Activated B cell treated with CpG ODN at 0.5 μM for 24 hours (primary cell): ENCODE data around the gene PLEKHH3. TPM values are rescaled to one million over a fixed set of nuclear protein-coding genes. Genes with fewer than 3 reads are reported as not detected.

Experiments used
- ATAC-seq: fragments of 200-7000 bp; cut with Tn5 transposase; one replicate; pipeline ENCODE4 v1.10.0; 2021; ENCODE audit warnings: low read depth, mild to moderate bottlenecking, moderate library complexity
- CTCF ChIA-PET: fragments of 350-600 bp; sonication (Branson Sonifier 250); formaldehyde crosslinking; loops from one replicate; lab custom pipeline; 2021; ENCODE audit warnings: antibody characterized with exemption; lab: Charles Lee
- POLR2A ChIA-PET: fragments of 350-600 bp; sonication (Branson Sonifier 250); formaldehyde crosslinking; loops from one replicate; lab custom pipeline; 2021; ENCODE audit warnings: antibody characterized with exemption; lab: Charles Lee
- DNase-seq: peaks from one replicate; pipeline ENCODE4 v3.0.0; 2022
- H3K27ac Mint-ChIP-seq: one replicate; pipeline ENCODE4 v1.8.0; 2020; ENCODE audit warnings: mixed read lengths
- H3K27me3 Mint-ChIP-seq: one replicate; pipeline ENCODE4 v1.8.0; 2021; ENCODE audit warnings: mixed read lengths
- H3K36me3 Mint-ChIP-seq: one replicate; pipeline ENCODE4 v1.8.0; 2021; ENCODE audit warnings: low read depth, mixed read lengths
- H3K4me1 Mint-ChIP-seq: one replicate; pipeline ENCODE4 v1.8.0; 2021; ENCODE audit warnings: mixed read lengths
- H3K4me3 Mint-ChIP-seq: one replicate; pipeline ENCODE4 v1.8.0; 2020; ENCODE audit warnings: mild to moderate bottlenecking, mixed read lengths
- H3K9me3 Mint-ChIP-seq: one replicate; pipeline ENCODE4 v1.8.0; 2020; ENCODE audit warnings: mixed read lengths
- CTCF ChIP-seq: fragments of 200-600 bp; IDR thresholded peaks from one replicate; pipeline ENCODE4 v1.8.0; 2022; ENCODE audit warnings: antibody characterized with exemption, mild to moderate bottlenecking
- intact Hi-C: fragments of 100-400 bp; cut with micrococcal nuclease; formaldehyde crosslinking; loops from one replicate; pipeline ENCODE4 v1.15.1; 2024
- total RNA-seq: library from RNA; stranded (reverse); gene quantifications from 2 replicates; pipeline ENCODE4 v1.2.3, GENCODE V29; 2022

The PLEKHH3 gene
- total RNA-seq, 1 donor from 2014 or later, result 0.80 TPM

DNA sequence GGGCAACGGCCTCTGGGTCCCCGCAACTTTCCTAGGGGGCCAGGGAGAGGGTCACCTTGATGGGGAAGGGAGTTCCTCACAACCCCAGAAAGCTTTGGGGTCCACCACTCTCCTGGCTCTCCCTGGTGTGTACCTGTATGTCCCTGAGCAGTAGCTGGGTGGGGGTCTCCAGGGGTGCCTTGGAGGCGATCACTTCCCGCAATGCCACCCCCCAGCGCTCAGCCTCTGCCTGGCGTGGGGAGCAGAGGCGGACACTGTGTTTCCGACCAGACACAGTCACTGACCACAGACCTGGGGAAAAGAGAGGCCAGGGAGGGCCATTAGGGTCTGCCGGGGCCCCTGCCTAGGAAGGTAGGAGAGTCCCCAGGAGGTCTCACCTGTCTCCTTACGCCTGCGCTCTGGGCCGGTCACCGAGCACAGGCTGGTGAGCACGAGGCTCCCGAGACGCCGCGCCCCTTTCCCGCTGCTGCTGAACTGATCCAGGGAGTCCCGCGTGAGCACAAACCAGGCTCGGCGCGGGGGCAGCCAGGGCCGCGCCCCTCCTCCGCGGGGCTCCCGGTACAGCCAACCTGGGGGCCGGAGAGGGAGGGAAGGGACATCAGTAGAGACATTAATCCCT lies 3.4 kb downstream of the PLEKHH3 start:
- Mint-ChIP-seq H3K4me3 (no peak overlapping the region), H3K27ac (no peak overlapping the region), H3K4me1 (peaks cover 50% of the 10 kb centered on the region), H3K27me3 (peaks cover 12% of the 10 kb centered on the region), H3K36me3 (no peaks in the 10 kb centered on the region), H3K9me3 (no peaks in the 10 kb centered on the region)
- ChIA-PET CTCF (no interaction called here), POLR2A (interaction anchor here (0.6 to 1.5 kb wide), 4 partner anchors 11 to 311 kb away, joined by 4 to 6 read pairs (median 5); no protein-coding TSS in a partner anchor)
- no peak for DNase-seq
- intact Hi-C loops, result no loop called here
- no peak for TF ChIP-seq CTCF
- ATAC-seq, result no peak

GRCh38 chr17:42672038-42672437 lies 4.8 kb downstream of the PLEKHH3 start:
- DNase-seq (no peak), ATAC-seq (no peak)
- intact Hi-C loops, result no loop called here
- Mint-ChIP-seq H3K36me3 (no peaks in the 10 kb centered on the region), H3K4me3 (no peak overlapping the region), H3K27me3 (peaks cover 12% of the 10 kb centered on the region), H3K9me3 (no peaks in the 10 kb centered on the region), H3K4me1 (peaks cover 41% of the 10 kb centered on the region), H3K27ac (no peak overlapping the region)
- TF ChIP-seq CTCF, result no peak
- ChIA-PET CTCF (interaction anchor here (0.8 to 1.2 kb wide), 2 partner anchors 11 to 124 kb away, joined by 3 to 4 read pairs; no protein-coding TSS in a partner anchor), POLR2A (interaction anchor here (1.7 to 2.6 kb wide), 2 partner anchors 11 to 117 kb away, joined by 5 to 9 read pairs; no protein-coding TSS in a partner anchor)

DNA sequence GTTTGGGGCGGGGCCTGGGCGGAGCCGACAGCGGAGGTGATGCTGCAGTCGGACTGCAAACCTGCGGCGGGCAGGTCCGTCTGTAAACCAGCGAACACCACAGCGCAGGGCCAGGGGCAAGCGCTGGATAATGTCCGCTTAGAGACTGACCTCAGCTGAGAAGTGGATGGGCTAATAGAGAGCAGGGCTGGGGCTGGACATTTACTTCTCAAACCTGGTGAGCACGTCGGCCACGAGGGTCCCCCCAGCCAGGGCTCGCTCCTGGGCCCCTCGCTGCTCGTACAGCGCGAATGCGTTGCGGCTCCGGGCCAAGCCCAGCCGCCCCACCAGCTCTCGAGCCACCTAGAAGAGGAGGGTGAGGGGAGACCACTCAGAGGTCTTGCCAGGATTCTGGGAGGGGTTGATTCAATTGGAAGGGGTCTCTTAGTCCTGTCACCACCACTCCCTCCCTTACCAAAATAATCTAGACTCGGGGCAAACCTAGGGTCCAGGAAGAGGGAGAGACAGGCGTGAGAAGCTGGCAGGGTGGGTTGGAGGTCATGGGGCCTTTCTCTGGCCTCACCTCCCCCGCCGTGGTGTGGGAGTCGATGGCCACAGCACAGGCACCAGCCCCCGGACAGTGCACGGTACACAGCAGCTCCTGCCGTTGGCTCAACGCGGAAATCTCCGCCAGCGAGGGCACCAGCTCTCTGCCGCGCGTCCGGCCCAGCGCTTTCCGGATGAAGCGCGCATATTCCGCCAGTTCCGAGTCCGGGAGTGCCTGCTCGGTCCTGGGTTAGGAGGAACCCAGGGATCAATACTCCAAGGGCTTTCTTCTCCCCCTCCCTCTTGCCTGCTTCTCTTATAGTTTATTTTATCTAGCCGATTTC lies 5.8 kb downstream of the PLEKHH3 start:
- DNase-seq (no peak), ATAC-seq (no peak)
- Mint-ChIP-seq H3K4me3 (peak overlapping the region; percentile 81), H3K4me1 (peaks cover 33% of the 10 kb centered on the region), H3K9me3 (no peaks in the 10 kb centered on the region), H3K27ac (peak overlapping the region; percentile 65), H3K36me3 (peaks cover 4% of the 10 kb centered on the region), H3K27me3 (peaks cover 10% of the 10 kb centered on the region)
- CTCF ChIA-PET, result interaction anchor here (0.6 to 1.4 kb wide), 4 partner anchors 10 to 123 kb away, joined by 3 to 5 read pairs (median 4); no protein-coding TSS in a partner anchor
- intact Hi-C loops, result loop anchor here (1.0 kb wide), 1 partner anchor 8 kb away; no protein-coding TSS in a partner anchor
- TF ChIP-seq CTCF, result no peak
- POLR2A ChIA-PET, result interaction anchor here (1.7 to 2.6 kb wide), 2 partner anchors 12 to 116 kb away, joined by 5 to 9 read pairs; no protein-coding TSS in a partner anchor

GRCh38 chr17:42669977-42670788 lies 6.6 kb downstream of the PLEKHH3 start:
- Mint-ChIP-seq H3K36me3 (peaks cover 10% of the 10 kb centered on the region), H3K4me3 (peak overlapping the region; percentile 81), H3K4me1 (peaks cover 30% of the 10 kb centered on the region), H3K27me3 (peaks cover 10% of the 10 kb centered on the region), H3K9me3 (no peaks in the 10 kb centered on the region), H3K27ac (peak overlapping the region; percentile 65)
- ChIA-PET CTCF (interaction anchor here (0.6 to 1.4 kb wide), 4 partner anchors 9 to 93 kb away, joined by 3 to 5 read pairs (median 4); no protein-coding TSS in a partner anchor), POLR2A (interaction anchor here (0.5 to 2.6 kb wide), 5 partner anchors 8 to 115 kb away, joined by 3 to 9 read pairs (median 5); no protein-coding TSS in a partner anchor)
- intact Hi-C loops, result loop anchor here (1.0 kb wide), 1 partner anchor 9 kb away; no protein-coding TSS in a partner anchor
- no peak for TF ChIP-seq CTCF
- ATAC-seq (peak; percentile 82), DNase-seq (peak; percentile 63)
